SK-N-SH (cell line): ENCODE results near the gene TET1.

ENCODE experiments used
- EP300 ChIP-seq, 2 experiments: IDR thresholded peaks; 2 replicates each; pipeline versions ENCODE4 v1.4.0 to v1.6.1; 2012; ENCODE audit warnings: borderline replicate concordance in 1 of 2, low read depth in 1 of 2, low read length in 1 of 2
- EZH2phosphoT487 ChIP-seq: fragments of 200-600 bp; sonication (generic); IDR thresholded peaks from 2 replicates; pipeline ENCODE4 v1.6.1; 2017; ENCODE audit warnings: low read depth, mixed run types, mild to moderate bottlenecking, antibody characterized with exemption, moderate library complexity, borderline replicate concordance
- FOXM1 ChIP-seq: IDR thresholded peaks from 2 replicates; pipeline ENCODE4 v1.4.0; 2012; ENCODE audit warnings: low read depth, mild to moderate bottlenecking
- MXI1 ChIP-seq: IDR thresholded peaks from 2 replicates; pipeline ENCODE4 v1.6.1; 2012; ENCODE audit warnings: mild to moderate bottlenecking, low read depth, low read length, improper control_type of control experiment
- POLR2AphosphoS5 ChIP-seq: IDR thresholded peaks from 2 replicates; pipeline ENCODE4 v1.6.1; 2012; ENCODE audit warnings: low read depth, low read length
- RAD21 ChIP-seq: IDR thresholded peaks from 2 replicates; pipeline ENCODE4 v1.6.1; 2012; ENCODE audit warnings: mild to moderate bottlenecking, low read length
- RFX5 ChIP-seq: IDR thresholded peaks from 2 replicates; pipeline ENCODE4 v1.6.1; 2012; ENCODE audit warnings: mild to moderate bottlenecking, improper control_type of control experiment, low read length
- TCF12 ChIP-seq: IDR thresholded peaks from 2 replicates; pipeline ENCODE4 v1.4.0; 2012
- TF ChIP-seq, protein P1 (sequence below): fragments of 200-600 bp; sonication (generic); IDR thresholded peaks from 2 replicates; pipeline ENCODE4 v1.6.1; 2017; ENCODE audit warnings: antibody characterized with exemption, mild to moderate bottlenecking, moderate library complexity
- TF ChIP-seq, protein P2 (sequence below): IDR thresholded peaks from 2 replicates; pipeline ENCODE4 v1.4.0; 2012; ENCODE audit warnings: low read depth, borderline replicate concordance
- TF ChIP-seq, protein P3 (sequence below): IDR thresholded peaks from 2 replicates; pipeline ENCODE4 v1.4.0; 2012; ENCODE audit warnings: low read depth, borderline replicate concordance

DNA sequence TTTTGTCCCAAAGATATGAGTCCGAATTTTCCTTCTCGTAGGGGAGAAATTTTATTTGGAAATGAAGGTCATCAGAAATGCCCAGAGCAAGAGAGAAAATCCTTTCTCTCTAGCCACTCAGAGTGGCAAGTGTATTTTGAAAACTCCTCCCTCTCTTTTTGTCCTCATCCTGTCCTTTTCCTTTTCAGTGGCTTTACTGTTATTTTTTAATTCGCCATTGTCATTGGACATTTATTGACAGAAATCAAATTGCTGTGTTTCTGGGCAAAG lies 39.6 kb downstream of the TET1 start:
- TF ChIP-seq, protein P1, sequence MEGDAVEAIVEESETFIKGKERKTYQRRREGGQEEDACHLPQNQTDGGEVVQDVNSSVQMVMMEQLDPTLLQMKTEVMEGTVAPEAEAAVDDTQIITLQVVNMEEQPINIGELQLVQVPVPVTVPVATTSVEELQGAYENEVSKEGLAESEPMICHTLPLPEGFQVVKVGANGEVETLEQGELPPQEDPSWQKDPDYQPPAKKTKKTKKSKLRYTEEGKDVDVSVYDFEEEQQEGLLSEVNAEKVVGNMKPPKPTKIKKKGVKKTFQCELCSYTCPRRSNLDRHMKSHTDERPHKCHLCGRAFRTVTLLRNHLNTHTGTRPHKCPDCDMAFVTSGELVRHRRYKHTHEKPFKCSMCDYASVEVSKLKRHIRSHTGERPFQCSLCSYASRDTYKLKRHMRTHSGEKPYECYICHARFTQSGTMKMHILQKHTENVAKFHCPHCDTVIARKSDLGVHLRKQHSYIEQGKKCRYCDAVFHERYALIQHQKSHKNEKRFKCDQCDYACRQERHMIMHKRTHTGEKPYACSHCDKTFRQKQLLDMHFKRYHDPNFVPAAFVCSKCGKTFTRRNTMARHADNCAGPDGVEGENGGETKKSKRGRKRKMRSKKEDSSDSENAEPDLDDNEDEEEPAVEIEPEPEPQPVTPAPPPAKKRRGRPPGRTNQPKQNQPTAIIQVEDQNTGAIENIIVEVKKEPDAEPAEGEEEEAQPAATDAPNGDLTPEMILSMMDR, result no peak
- TF ChIP-seq POLR2AphosphoS5 (no peak), TCF12 (no peak), RFX5 (no peak), EP300 (IDR thresholded peaks at IDR 0.05; ENCODE audit: borderline replicate concordance in 1 of 2, low read depth in 1 of 2, low read length in 1 of 2) (no peak), EZH2phosphoT487 (no peak), FOXM1 (no peak), RAD21 (no peak), MXI1 (no peak)
- TF ChIP-seq, protein P2, sequence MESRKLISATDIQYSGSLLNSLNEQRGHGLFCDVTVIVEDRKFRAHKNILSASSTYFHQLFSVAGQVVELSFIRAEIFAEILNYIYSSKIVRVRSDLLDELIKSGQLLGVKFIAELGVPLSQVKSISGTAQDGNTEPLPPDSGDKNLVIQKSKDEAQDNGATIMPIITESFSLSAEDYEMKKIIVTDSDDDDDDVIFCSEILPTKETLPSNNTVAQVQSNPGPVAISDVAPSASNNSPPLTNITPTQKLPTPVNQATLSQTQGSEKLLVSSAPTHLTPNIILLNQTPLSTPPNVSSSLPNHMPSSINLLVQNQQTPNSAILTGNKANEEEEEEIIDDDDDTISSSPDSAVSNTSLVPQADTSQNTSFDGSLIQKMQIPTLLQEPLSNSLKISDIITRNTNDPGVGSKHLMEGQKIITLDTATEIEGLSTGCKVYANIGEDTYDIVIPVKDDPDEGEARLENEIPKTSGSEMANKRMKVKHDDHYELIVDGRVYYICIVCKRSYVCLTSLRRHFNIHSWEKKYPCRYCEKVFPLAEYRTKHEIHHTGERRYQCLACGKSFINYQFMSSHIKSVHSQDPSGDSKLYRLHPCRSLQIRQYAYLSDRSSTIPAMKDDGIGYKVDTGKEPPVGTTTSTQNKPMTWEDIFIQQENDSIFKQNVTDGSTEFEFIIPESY, result no peak
- TF ChIP-seq, protein P3, sequence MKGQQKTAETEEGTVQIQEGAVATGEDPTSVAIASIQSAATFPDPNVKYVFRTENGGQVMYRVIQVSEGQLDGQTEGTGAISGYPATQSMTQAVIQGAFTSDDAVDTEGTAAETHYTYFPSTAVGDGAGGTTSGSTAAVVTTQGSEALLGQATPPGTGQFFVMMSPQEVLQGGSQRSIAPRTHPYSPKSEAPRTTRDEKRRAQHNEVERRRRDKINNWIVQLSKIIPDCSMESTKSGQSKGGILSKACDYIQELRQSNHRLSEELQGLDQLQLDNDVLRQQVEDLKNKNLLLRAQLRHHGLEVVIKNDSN, result no peak
